Tibial nerve (tissue), 4 donors: ENCODE measurements around the gene CSNK1G2. TPM values are rescaled to one million over a fixed set of nuclear protein-coding genes. Genes with fewer than 3 reads are reported as not detected.

ENCODE experiments used
- DNase-seq, 2 donors: peaks; one replicate each; pipeline ENCODE4 v3.0.0-alpha.2; 2019; ENCODE audit warnings: low spot score in 2 of 2
- H3K27ac ChIP-seq, 4 donors: fragments of 200-600 bp; sonication (generic) in 3 of 4; one replicate each; pipeline ENCODE4 v1.5.1; 2017 to 2019; ENCODE audit warnings: mild to moderate bottlenecking in 1 of 4
- H3K27me3 ChIP-seq, 2 donors: fragments of 200-600 bp; sonication (generic) in 1 of 2; one replicate each; pipeline versions ENCODE4 v1.5.1 to v1.6.0; 2017 to 2019
- H3K36me3 ChIP-seq, 3 donors: fragments of 200-600 bp; sonication (generic); one replicate each; pipeline ENCODE4 v1.5.1; 2018 to 2019
- H3K4me1 ChIP-seq, 4 donors: fragments of 200-600 bp; sonication (generic) in 3 of 4; one replicate each; pipeline ENCODE4 v1.5.1; 2017 to 2019
- H3K4me3 ChIP-seq, 4 donors: fragments of 200-600 bp; sonication (generic) in 3 of 4; one replicate each; pipeline ENCODE4 v1.5.1; 2017 to 2019; ENCODE audit warnings: mild to moderate bottlenecking in 1 of 4, moderate library complexity in 1 of 4
- H3K9me3 ChIP-seq, 4 donors: fragments of 200-600 bp; sonication (generic) in 3 of 4; one replicate each; pipeline ENCODE4 v1.5.1; 2017 to 2019
- EP300 ChIP-seq, 2 donors: sonication (generic); formaldehyde crosslinking; IDR thresholded peaks; one replicate each; pipeline ENCODE4 v1.6.1; 2017; ENCODE audit warnings: antibody characterized with exemption in 2 of 2, mild to moderate bottlenecking in 1 of 2
- POLR2A ChIP-seq, 2 donors: fragments of 450-650 bp; IDR thresholded peaks; one replicate each; pipeline ENCODE4 v1.6.1; 2017; ENCODE audit warnings: antibody characterized with exemption in 2 of 2, mild to moderate bottlenecking in 2 of 2, moderate library complexity in 2 of 2
- WGBS, 2 donors: methylation state at CpG; one replicate each; pipeline ENCODE4 v1.1.5; 2018; 5-methylcytosine and 5-hydroxymethylcytosine counted together
- total RNA-seq, 4 donors: library from RNA; depleted of rRNA; stranded (reverse); fragments of >200 nt; gene quantifications; one replicate each; pipeline ENCODE4 v1.1.0, GENCODE V29; 2016
- TF ChIP-seq, protein P1 (sequence below), 5 experiments: fragments of 200-600 bp in 3 of 5; fragments of 450-650 bp in 2 of 5; sonication (generic) in 3 of 5; IDR thresholded peaks; one replicate each; pipeline ENCODE4 v1.5.1; 2016 to 2019; ENCODE audit warnings: antibody characterized with exemption in 5 of 5, mild to moderate bottlenecking in 3 of 5, moderate library complexity in 2 of 5

Gene CSNK1G2
- total RNA-seq, 4 donors from 2014 or later = 38.9 to 132 (median 55.6) TPM

- peak; percentile 38 to 60 for DNase-seq
- Histone ChIP-seq H3K4me1 (peaks cover 3 to 53% (median 35%) of the 10 kb centered on the region in 4 donors), H3K4me3 (peak overlapping the region; percentile 66 to 73 (median 70)), H3K9me3 (no peaks in the 10 kb centered on the region), H3K27me3 (no peaks in the 10 kb centered on the region), H3K27ac (peak overlapping the region; percentile 88 to 98 (median 95)), H3K36me3 (no peaks in the 10 kb centered on the region)
- TF ChIP-seq POLR2A (IDR thresholded peaks at IDR 0.05) = peak in 1 of 2 donors; percentile 31
- TF ChIP-seq EP300 (IDR thresholded peaks at IDR 0.05) = peak; percentile 29 to 55
- TF ChIP-seq, protein P1, sequence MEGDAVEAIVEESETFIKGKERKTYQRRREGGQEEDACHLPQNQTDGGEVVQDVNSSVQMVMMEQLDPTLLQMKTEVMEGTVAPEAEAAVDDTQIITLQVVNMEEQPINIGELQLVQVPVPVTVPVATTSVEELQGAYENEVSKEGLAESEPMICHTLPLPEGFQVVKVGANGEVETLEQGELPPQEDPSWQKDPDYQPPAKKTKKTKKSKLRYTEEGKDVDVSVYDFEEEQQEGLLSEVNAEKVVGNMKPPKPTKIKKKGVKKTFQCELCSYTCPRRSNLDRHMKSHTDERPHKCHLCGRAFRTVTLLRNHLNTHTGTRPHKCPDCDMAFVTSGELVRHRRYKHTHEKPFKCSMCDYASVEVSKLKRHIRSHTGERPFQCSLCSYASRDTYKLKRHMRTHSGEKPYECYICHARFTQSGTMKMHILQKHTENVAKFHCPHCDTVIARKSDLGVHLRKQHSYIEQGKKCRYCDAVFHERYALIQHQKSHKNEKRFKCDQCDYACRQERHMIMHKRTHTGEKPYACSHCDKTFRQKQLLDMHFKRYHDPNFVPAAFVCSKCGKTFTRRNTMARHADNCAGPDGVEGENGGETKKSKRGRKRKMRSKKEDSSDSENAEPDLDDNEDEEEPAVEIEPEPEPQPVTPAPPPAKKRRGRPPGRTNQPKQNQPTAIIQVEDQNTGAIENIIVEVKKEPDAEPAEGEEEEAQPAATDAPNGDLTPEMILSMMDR (IDR thresholded peaks at IDR 0.05) = peak in 1 of 5 experiments; percentile 21
- WGBS, 2 donors = 1 to 2% methylated on average over 24 to 39 of the region's 40 CpGs
These were observed 1.3 kb downstream of the CSNK1G2 start for GRCh38 chr19:1942078-1942933.

DNA sequence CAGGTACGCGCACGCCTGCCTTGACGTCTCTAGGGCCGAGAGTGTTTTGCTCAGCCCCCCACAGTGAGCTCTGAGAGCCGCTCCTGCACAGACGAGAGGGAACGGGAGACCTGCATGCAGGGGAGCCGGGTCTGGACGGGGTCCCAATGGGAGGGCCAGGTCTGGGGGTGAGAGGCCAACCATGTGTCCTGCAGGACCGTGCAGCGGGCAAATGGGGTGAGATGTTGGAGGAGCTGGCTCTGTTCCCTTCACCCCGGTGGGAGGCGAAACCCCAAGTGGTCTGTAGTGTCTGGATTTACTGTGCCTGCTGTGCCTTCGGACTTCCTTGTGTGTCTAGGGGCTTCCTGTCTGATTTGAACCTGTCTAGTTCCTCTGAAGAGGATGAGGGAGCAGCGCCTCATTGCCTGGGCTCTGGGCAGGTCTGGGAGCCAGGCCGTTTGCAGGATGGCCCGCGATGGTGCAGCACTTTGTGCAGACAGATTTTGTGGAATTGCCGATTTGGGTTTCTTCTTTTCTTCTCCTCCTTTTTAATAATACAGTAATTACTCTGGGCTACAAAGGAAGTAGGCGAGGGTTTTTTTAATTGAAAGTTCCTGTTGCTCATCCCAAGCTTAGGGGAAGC, 2.1 kb downstream of the CSNK1G2 start:
- Histone ChIP-seq H3K27ac (peak overlapping the region in 3 of 4 donors; percentile 93 to 98 (median 97)), H3K36me3 (no peaks in the 10 kb centered on the region), H3K4me1 (peaks cover 3 to 53% (median 35%) of the 10 kb centered on the region in 4 donors), H3K9me3 (no peaks in the 10 kb centered on the region), H3K27me3 (no peaks in the 10 kb centered on the region), H3K4me3 (peak overlapping the region; percentile 66 to 73 (median 70))
- TF ChIP-seq, protein P1 (IDR thresholded peaks at IDR 0.05) = no peak
- TF ChIP-seq EP300 (IDR thresholded peaks at IDR 0.05) = no peak
- no peak for TF ChIP-seq POLR2A (IDR thresholded peaks at IDR 0.05)
- DNase-seq = no peak
- 24 to 32% methylated on average over 21 of the region's 21 CpGs for WGBS, 2 donors

- no peaks in the 10 kb centered on the region for H3K27me3 ChIP-seq
- no peaks in the 10 kb centered on the region for H3K36me3 ChIP-seq
- 78 to 83% methylated on average over 18 to 22 of the region's 22 CpGs for WGBS, 2 donors
- DNase-seq = no peak
- no peak for TF ChIP-seq POLR2A (IDR thresholded peaks at IDR 0.05)
- TF ChIP-seq EP300 (IDR thresholded peaks at IDR 0.05) = no peak
- TF ChIP-seq, protein P1 (IDR thresholded peaks at IDR 0.05) = no peak
- H3K4me1 ChIP-seq = peaks cover 3 to 53% (median 35%) of the 10 kb centered on the region in 4 donors
- no peak overlapping the region for H3K4me3 ChIP-seq
- peak overlapping the region in 2 of 4 donors; percentile 50 to 98 for H3K27ac ChIP-seq
- no peaks in the 10 kb centered on the region for H3K9me3 ChIP-seq
These were observed 2.7 kb downstream of the CSNK1G2 start for GRCh38 chr19:1943661-1944087.

GRCh38 chr19:1944088-1944915, 3.3 kb downstream of the CSNK1G2 start:
- TF ChIP-seq POLR2A (IDR thresholded peaks at IDR 0.05) = no peak
- TF ChIP-seq, protein P1 (IDR thresholded peaks at IDR 0.05) = no peak
- TF ChIP-seq EP300 (IDR thresholded peaks at IDR 0.05) = no peak
- WGBS, 2 donors = 74 to 78% methylated on average over 24 to 29 of the region's 42 CpGs
- Histone ChIP-seq H3K27me3 (no peaks in the 10 kb centered on the region), H3K4me1 (peaks cover 3 to 52% (median 34%) of the 10 kb centered on the region in 4 donors), H3K9me3 (no peaks in the 10 kb centered on the region), H3K36me3 (peaks cover 0 to 5% (median 0%) of the 10 kb centered on the region in 3 donors), H3K27ac (peak overlapping the region in 2 of 4 donors; percentile 50 to 98), H3K4me3 (no peak overlapping the region)
- no peak for DNase-seq
